Memory B cell (primary cell): Measurements from ENCODE around the gene SLC66A2.

Source experiments
- ATAC-seq: fragments of 150-1000 bp; cut with Tn5 transposase; 2 replicates; pipeline ENCODE4 v1.10.0; 2021; ENCODE audit warnings: low read depth, mild to moderate bottlenecking, moderate library complexity
- DNase-seq, 2 donors: peaks; one replicate each; pipeline ENCODE4 v3.0.0; 2022; ENCODE audit warnings: low spot score in 2 of 2
- H3K27ac Mint-ChIP-seq: one replicate; pipeline ENCODE4 v1.8.0; 2022; ENCODE audit warnings: mild to moderate bottlenecking, moderate library complexity, mixed read lengths
- H3K27me3 Mint-ChIP-seq: one replicate; pipeline ENCODE4 v1.8.0; 2022; ENCODE audit warnings: mixed read lengths
- H3K36me3 Mint-ChIP-seq: one replicate; pipeline ENCODE4 v1.8.0; 2022; ENCODE audit warnings: mild to moderate bottlenecking, mixed read lengths
- H3K4me1 Mint-ChIP-seq: one replicate; pipeline ENCODE4 v1.8.0; 2022; ENCODE audit warnings: mixed read lengths
- H3K4me3 Mint-ChIP-seq: one replicate; pipeline ENCODE4 v1.8.0; 2022; ENCODE audit warnings: mild to moderate bottlenecking, moderate library complexity, mixed read lengths
- H3K9me3 Mint-ChIP-seq: one replicate; pipeline ENCODE4 v1.8.0; 2022; ENCODE audit warnings: mixed read lengths

The SLC66A2 gene

GRCh38 chr18:79979843-79980242 lies 28.4 kb upstream of the SLC66A2 start:
- H3K4me3 Mint-ChIP-seq, result no peak overlapping the region
- no peaks in the 10 kb centered on the region for H3K27me3 Mint-ChIP-seq
- no peak for DNase-seq
- H3K4me1 Mint-ChIP-seq, result peaks cover 23% of the 10 kb centered on the region
- H3K9me3 Mint-ChIP-seq, result no peaks in the 10 kb centered on the region
- no peak overlapping the region for H3K27ac Mint-ChIP-seq
- no peak for ATAC-seq
- peaks cover 21% of the 10 kb centered on the region for H3K36me3 Mint-ChIP-seq

- no peak for ATAC-seq
- H3K36me3 Mint-ChIP-seq, result peaks cover 27% of the 10 kb centered on the region
- no peak for DNase-seq
- H3K4me3 Mint-ChIP-seq, result no peak overlapping the region
- H3K27ac Mint-ChIP-seq, result no peak overlapping the region
- peaks cover 5% of the 10 kb centered on the region for H3K4me1 Mint-ChIP-seq
- H3K27me3 Mint-ChIP-seq, result no peaks in the 10 kb centered on the region
- no peaks in the 10 kb centered on the region for H3K9me3 Mint-ChIP-seq
Observed at GRCh38 chr18:79975985-79976680, 24.7 kb upstream of the SLC66A2 start.

- Mint-ChIP-seq H3K27me3 (no peaks in the 10 kb centered on the region), H3K4me1 (peaks cover 5% of the 10 kb centered on the region), H3K27ac (no peak overlapping the region), H3K9me3 (no peaks in the 10 kb centered on the region), H3K36me3 (peaks cover 32% of the 10 kb centered on the region), H3K4me3 (no peak overlapping the region)
- ATAC-seq, result no peak
- no peak for DNase-seq
Observed at GRCh38 chr18:79975043-79975442, 23.6 kb upstream of the SLC66A2 start.

- ATAC-seq (no peak), DNase-seq (no peak)
- Mint-ChIP-seq H3K9me3 (no peaks in the 10 kb centered on the region), H3K27me3 (no peaks in the 10 kb centered on the region), H3K4me3 (no peak overlapping the region), H3K36me3 (peaks cover 32% of the 10 kb centered on the region), H3K27ac (no peak overlapping the region), H3K4me1 (peaks cover 5% of the 10 kb centered on the region)
Observed at GRCh38 chr18:79974025-79974654, 22.7 kb upstream of the SLC66A2 start.

- H3K27me3 Mint-ChIP-seq, result no peaks in the 10 kb centered on the region
- no peaks in the 10 kb centered on the region for H3K9me3 Mint-ChIP-seq
- H3K36me3 Mint-ChIP-seq, result peaks cover 32% of the 10 kb centered on the region
- H3K27ac Mint-ChIP-seq, result no peak overlapping the region
- H3K4me3 Mint-ChIP-seq, result no peak overlapping the region
- DNase-seq (no peak), ATAC-seq (no peak)
- H3K4me1 Mint-ChIP-seq, result peaks cover 5% of the 10 kb centered on the region
Observed at GRCh38 chr18:79973517-79973916, 22.1 kb upstream of the SLC66A2 start.

GRCh38 chr18:79972720-79973119 lies 21.3 kb upstream of the SLC66A2 start:
- H3K4me1 Mint-ChIP-seq, result peaks cover 3% of the 10 kb centered on the region
- H3K4me3 Mint-ChIP-seq, result no peak overlapping the region
- no peaks in the 10 kb centered on the region for H3K27me3 Mint-ChIP-seq
- H3K36me3 Mint-ChIP-seq, result peaks cover 29% of the 10 kb centered on the region
- ATAC-seq (no peak), DNase-seq (no peak)
- H3K9me3 Mint-ChIP-seq, result no peaks in the 10 kb centered on the region
- H3K27ac Mint-ChIP-seq, result no peak overlapping the region

GRCh38 chr18:79971986-79972385 lies 20.5 kb upstream of the SLC66A2 start:
- H3K4me3 Mint-ChIP-seq, result no peak overlapping the region
- DNase-seq (no peak), ATAC-seq (no peak)
- H3K27me3 Mint-ChIP-seq, result no peaks in the 10 kb centered on the region
- H3K4me1 Mint-ChIP-seq, result peaks cover 3% of the 10 kb centered on the region
- peak overlapping the region; percentile 41 for H3K27ac Mint-ChIP-seq
- H3K9me3 Mint-ChIP-seq, result no peaks in the 10 kb centered on the region
- peaks cover 29% of the 10 kb centered on the region for H3K36me3 Mint-ChIP-seq

- Mint-ChIP-seq H3K4me1 (peaks cover 3% of the 10 kb centered on the region), H3K9me3 (no peaks in the 10 kb centered on the region), H3K27ac (peak overlapping the region; percentile 41), H3K4me3 (no peak overlapping the region), H3K27me3 (no peaks in the 10 kb centered on the region), H3K36me3 (peaks cover 29% of the 10 kb centered on the region)
- DNase-seq (no peak), ATAC-seq (no peak)
Observed at GRCh38 chr18:79971211-79971952, 19.9 kb upstream of the SLC66A2 start.

- DNase-seq (no peak), ATAC-seq (no peak)
- H3K36me3 Mint-ChIP-seq, result peaks cover 27% of the 10 kb centered on the region
- H3K9me3 Mint-ChIP-seq, result no peaks in the 10 kb centered on the region
- H3K27ac Mint-ChIP-seq, result no peak overlapping the region
- no peaks in the 10 kb centered on the region for H3K27me3 Mint-ChIP-seq
- H3K4me1 Mint-ChIP-seq, result peaks cover 4% of the 10 kb centered on the region
- H3K4me3 Mint-ChIP-seq, result no peak overlapping the region
Observed at GRCh38 chr18:79970419-79971133, 19.1 kb upstream of the SLC66A2 start.

GRCh38 chr18:79965119-79965902 lies 13.9 kb upstream of the SLC66A2 start:
- peak overlapping the region; percentile 68 for H3K4me3 Mint-ChIP-seq
- no peaks in the 10 kb centered on the region for H3K9me3 Mint-ChIP-seq
- peaks cover 23% of the 10 kb centered on the region for H3K4me1 Mint-ChIP-seq
- no peak for ATAC-seq
- peaks cover 2% of the 10 kb centered on the region for H3K27me3 Mint-ChIP-seq
- H3K36me3 Mint-ChIP-seq, result no peaks in the 10 kb centered on the region
- no peak overlapping the region for H3K27ac Mint-ChIP-seq
- DNase-seq, result no peak

- peak; percentile 46 to 61 for DNase-seq
- Mint-ChIP-seq H3K27ac (peak within 1 kb of the TSS; percentile 82), H3K27me3 (peaks cover 2% of the 10 kb centered on the region), H3K4me3 (peak within 1 kb of the TSS; percentile 68), H3K9me3 (no peaks in the 10 kb centered on the region), H3K36me3 (no peaks in the 10 kb centered on the region), H3K4me1 (peaks cover 26% of the 10 kb centered on the region)
- ATAC-seq, result peak; percentile 70
Observed at GRCh38 chr18:79964330-79965118, 13.1 kb upstream of the SLC66A2 start, which contains the start of gene HSBP1L1. TSS of gene HSBP1L1 (plus strand) at chr18:79964643. CDS start at chr18:79964736, 93 bp downstream.

- ATAC-seq (no peak), DNase-seq (no peak)
- Mint-ChIP-seq H3K9me3 (no peaks in the 10 kb centered on the region), H3K36me3 (no peaks in the 10 kb centered on the region), H3K27me3 (peaks cover 2% of the 10 kb centered on the region), H3K27ac (peak overlapping the region; percentile 82), H3K4me3 (peak overlapping the region; percentile 57), H3K4me1 (peaks cover 26% of the 10 kb centered on the region)
Observed at GRCh38 chr18:79963658-79964329, 12.3 kb upstream of the SLC66A2 start.
